ENCODE results near the gene CELA3A.

The CELA3A gene

DNA sequence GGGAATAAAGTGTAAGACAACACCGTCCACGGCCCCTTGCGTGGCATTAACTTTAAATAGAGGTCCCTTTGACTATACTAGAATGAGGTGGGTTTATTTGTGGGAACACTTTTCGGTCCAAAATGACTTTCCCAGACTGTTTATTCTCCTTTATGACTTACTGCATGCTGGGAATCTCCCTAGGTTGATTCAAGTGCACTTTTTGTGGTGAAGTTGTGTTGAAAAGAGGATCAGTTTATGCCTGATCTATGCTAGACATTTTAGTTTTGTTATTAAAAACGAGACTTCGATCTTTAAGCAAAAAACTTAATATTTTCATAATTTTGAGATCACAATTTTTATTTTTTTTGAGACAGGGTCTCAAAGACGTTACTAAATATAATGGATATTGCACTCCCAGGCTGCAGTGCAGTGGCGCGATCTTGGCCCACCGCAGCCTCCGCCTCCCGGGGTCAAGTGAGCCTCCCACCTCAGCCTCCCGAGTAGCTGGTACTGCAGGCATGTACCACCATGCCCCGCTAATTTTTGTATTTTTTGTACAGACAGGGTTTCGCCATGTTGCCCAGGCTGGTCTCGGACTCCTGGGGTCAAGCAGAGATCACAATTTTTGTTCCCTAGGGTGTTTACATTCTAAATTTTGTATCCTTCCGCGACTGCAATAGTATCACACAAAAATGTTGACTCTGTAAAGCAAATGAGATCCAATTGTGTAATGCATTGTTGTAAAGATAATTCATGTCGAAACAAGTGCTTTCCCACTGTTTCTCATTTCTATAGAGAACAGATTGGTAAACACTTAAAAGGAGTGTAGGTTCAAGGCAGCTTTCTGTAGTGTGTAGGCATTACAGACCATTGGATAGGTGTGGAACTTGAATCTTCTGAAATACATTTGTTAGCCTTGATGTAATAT, 52.7 kb downstream of the CELA3A start:
- H3K4me3 ChIP-seq (ENCODE audit: insufficient read depth, low read length, poor library complexity, severe bottlenecking): peak overlapping the region; percentile 80
- TF ChIP-seq EZH2phosphoT487 (conservative IDR thresholded peaks at IDR 0.05; ENCODE audit: low read length): no peak
- TF ChIP-seq, protein P1, sequence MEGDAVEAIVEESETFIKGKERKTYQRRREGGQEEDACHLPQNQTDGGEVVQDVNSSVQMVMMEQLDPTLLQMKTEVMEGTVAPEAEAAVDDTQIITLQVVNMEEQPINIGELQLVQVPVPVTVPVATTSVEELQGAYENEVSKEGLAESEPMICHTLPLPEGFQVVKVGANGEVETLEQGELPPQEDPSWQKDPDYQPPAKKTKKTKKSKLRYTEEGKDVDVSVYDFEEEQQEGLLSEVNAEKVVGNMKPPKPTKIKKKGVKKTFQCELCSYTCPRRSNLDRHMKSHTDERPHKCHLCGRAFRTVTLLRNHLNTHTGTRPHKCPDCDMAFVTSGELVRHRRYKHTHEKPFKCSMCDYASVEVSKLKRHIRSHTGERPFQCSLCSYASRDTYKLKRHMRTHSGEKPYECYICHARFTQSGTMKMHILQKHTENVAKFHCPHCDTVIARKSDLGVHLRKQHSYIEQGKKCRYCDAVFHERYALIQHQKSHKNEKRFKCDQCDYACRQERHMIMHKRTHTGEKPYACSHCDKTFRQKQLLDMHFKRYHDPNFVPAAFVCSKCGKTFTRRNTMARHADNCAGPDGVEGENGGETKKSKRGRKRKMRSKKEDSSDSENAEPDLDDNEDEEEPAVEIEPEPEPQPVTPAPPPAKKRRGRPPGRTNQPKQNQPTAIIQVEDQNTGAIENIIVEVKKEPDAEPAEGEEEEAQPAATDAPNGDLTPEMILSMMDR (IDR thresholded peaks at IDR 0.05; ENCODE audit: insufficient read depth, low read length, poor library complexity, severe bottlenecking): no peak
- H3K36me3 ChIP-seq (ENCODE audit: low read length): no peaks in the 10 kb centered on the region
- H4K20me1 ChIP-seq (ENCODE audit: low read depth, low read length): peaks cover 34% of the 10 kb centered on the region
- H3K9me2 ChIP-seq (replicated peaks; ENCODE audit: insufficient read depth, low read length): no peaks in the 10 kb centered on the region
- H3K79me2 ChIP-seq (ENCODE audit: insufficient read depth, low read length): peaks cover 63% of the 10 kb centered on the region
- H3K9me3 ChIP-seq (ENCODE audit: insufficient read depth, low read length): no peaks in the 10 kb centered on the region
- H3K27me3 ChIP-seq (ENCODE audit: low read length): no peaks in the 10 kb centered on the region
- H3F3A ChIP-seq (ENCODE audit: insufficient read depth): peaks cover 10% of the 10 kb centered on the region; the same call in 1 of the 2 replicates
- H3K4me2 ChIP-seq (ENCODE audit: low read depth, low read length, poor library complexity, severe bottlenecking): peak overlapping the region; percentile 78
- H2AFZ ChIP-seq (ENCODE audit: low read depth, low read length, severe bottlenecking): no peak overlapping the region
- peak overlapping the region; percentile 93 for H3K9ac ChIP-seq (ENCODE audit: low read length)
- no peak overlapping the region for H3K27ac ChIP-seq (ENCODE audit: low read depth, low read length)

DNA sequence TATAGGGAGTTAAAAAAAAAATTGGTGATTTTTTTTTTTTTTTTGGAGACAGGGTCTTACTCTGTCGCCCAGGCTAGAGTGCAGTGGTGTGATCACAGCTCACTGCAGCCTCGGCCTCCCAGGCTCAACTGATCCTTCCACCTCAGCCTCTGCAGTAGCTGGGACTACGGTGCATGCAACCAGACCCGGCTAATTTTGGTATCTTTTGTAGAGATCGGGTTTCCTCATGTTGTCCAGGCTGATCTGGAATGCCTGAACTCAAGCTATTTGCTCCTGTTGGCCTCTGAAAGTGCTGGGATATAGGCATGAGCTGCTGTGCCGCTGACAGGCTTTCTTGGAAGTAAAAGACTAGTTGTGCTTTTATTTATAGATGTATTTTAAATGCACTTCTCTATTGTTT, 54.0 kb downstream of the CELA3A start:
- Histone ChIP-seq H3K9ac (ENCODE audit: low read length) (no peak overlapping the region), H3K4me2 (ENCODE audit: low read depth, low read length, poor library complexity, severe bottlenecking) (peak overlapping the region; percentile 27), H4K20me1 (ENCODE audit: low read depth, low read length) (peaks cover 38% of the 10 kb centered on the region), H3F3A (ENCODE audit: insufficient read depth) (peaks cover 10% of the 10 kb centered on the region; the same call in 1 of the 2 replicates), H3K27me3 (ENCODE audit: low read length) (no peaks in the 10 kb centered on the region), H3K79me2 (ENCODE audit: insufficient read depth, low read length) (peaks cover 76% of the 10 kb centered on the region), H3K27ac (ENCODE audit: low read depth, low read length) (no peak overlapping the region), H3K9me3 (ENCODE audit: insufficient read depth, low read length) (no peaks in the 10 kb centered on the region), H3K9me2 (replicated peaks; ENCODE audit: insufficient read depth, low read length) (no peaks in the 10 kb centered on the region), H2AFZ (ENCODE audit: low read depth, low read length, severe bottlenecking) (no peak overlapping the region), H3K4me3 (ENCODE audit: insufficient read depth, low read length, poor library complexity, severe bottlenecking) (no peak overlapping the region), H3K36me3 (ENCODE audit: low read length) (no peaks in the 10 kb centered on the region)
- TF ChIP-seq, protein P1 (IDR thresholded peaks at IDR 0.05; ENCODE audit: insufficient read depth, low read length, poor library complexity, severe bottlenecking): no peak
- no peak for TF ChIP-seq EZH2phosphoT487 (conservative IDR thresholded peaks at IDR 0.05; ENCODE audit: low read length)

DNA sequence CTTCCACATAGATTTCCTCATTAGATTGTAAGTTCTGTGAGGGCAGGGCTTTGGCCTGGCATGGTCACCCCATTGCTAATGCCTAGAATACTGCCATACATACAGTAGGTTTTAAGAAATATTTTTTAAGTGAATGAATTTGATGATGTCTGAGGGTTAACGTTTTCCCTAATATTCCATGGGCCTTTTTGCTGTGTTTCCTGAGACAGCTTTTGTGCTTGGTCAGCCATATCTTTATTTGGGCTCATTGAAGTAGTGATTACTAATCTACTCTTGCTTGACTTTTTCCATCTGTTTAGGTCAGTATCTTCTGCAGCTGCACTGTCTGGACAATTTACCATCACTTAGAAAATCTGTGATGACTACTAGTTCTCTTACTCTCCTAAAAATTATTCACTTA, 54.6 kb downstream of the CELA3A start:
- no peak for TF ChIP-seq EZH2phosphoT487 (conservative IDR thresholded peaks at IDR 0.05; ENCODE audit: low read length)
- TF ChIP-seq, protein P1 (IDR thresholded peaks at IDR 0.05; ENCODE audit: insufficient read depth, low read length, poor library complexity, severe bottlenecking): no peak
- H3K9ac ChIP-seq (ENCODE audit: low read length): no peak overlapping the region
- H4K20me1 ChIP-seq (ENCODE audit: low read depth, low read length): peaks cover 43% of the 10 kb centered on the region
- peaks cover 10% of the 10 kb centered on the region; the same call in 1 of the 2 replicates for H3F3A ChIP-seq (ENCODE audit: insufficient read depth)
- H2AFZ ChIP-seq (ENCODE audit: low read depth, low read length, severe bottlenecking): no peak overlapping the region
- H3K79me2 ChIP-seq (ENCODE audit: insufficient read depth, low read length): peaks cover 82% of the 10 kb centered on the region
- H3K4me3 ChIP-seq (ENCODE audit: insufficient read depth, low read length, poor library complexity, severe bottlenecking): no peak overlapping the region
- H3K9me2 ChIP-seq (replicated peaks; ENCODE audit: insufficient read depth, low read length): no peaks in the 10 kb centered on the region
- H3K4me2 ChIP-seq (ENCODE audit: low read depth, low read length, poor library complexity, severe bottlenecking): peak overlapping the region; percentile 27
- no peaks in the 10 kb centered on the region for H3K9me3 ChIP-seq (ENCODE audit: insufficient read depth, low read length)
- no peaks in the 10 kb centered on the region for H3K36me3 ChIP-seq (ENCODE audit: low read length)
- no peaks in the 10 kb centered on the region for H3K27me3 ChIP-seq (ENCODE audit: low read length)
- no peak overlapping the region for H3K27ac ChIP-seq (ENCODE audit: low read depth, low read length)
